HFFc6 (cell line): ENCODE results near the gene SLC35G2. TPM values are rescaled to one million over a fixed set of nuclear protein-coding genes. Genes with fewer than 3 reads are reported as not detected.
"Not testable (repeated sequence)": the region's sequence is repeated elsewhere in the genome, so short reads cannot be mapped to it uniquely, and the experiment has no call there.

ENCODE experiments used
- DNase-seq: peaks from one replicate; pipeline ENCODE4 v3.0.0-alpha.2; 2018
- H3K27ac Mint-ChIP-seq: 2 replicates; pipeline ENCODE4 v1.8.0; 2020; ENCODE audit warnings: mild to moderate bottlenecking, mixed read lengths
- H3K27me3 Mint-ChIP-seq: 2 replicates; pipeline ENCODE4 v1.8.0; 2021; ENCODE audit warnings: mild to moderate bottlenecking, moderate library complexity, mixed read lengths; ENCODE audit not compliant: insufficient read depth
- H3K36me3 Mint-ChIP-seq: 2 replicates; pipeline ENCODE4 v1.8.0; 2021; ENCODE audit warnings: low read depth, mixed read lengths
- H3K4me1 Mint-ChIP-seq: 2 replicates; pipeline ENCODE4 v1.8.0; 2020; ENCODE audit warnings: low read depth, mixed read lengths
- H3K4me3 Mint-ChIP-seq: 2 replicates; pipeline ENCODE4 v1.8.0; 2020; ENCODE audit warnings: mild to moderate bottlenecking, moderate library complexity, mixed read lengths
- H3K9me3 Mint-ChIP-seq: 2 replicates; pipeline ENCODE4 v1.8.0; 2020; ENCODE audit warnings: mild to moderate bottlenecking, mixed read lengths
- total RNA-seq, 6 experiments: library from RNA; stranded (reverse); fragmentation: NEBNext Ultra II Directional; extraction: Animal tissue kit (Norgen Biotek cat#: 25700); gene quantifications; 2 replicates in 1 of 6; 3 replicates in 5 of 6; pipeline ENCODE4 v1.2.3, GENCODE V29; 2021
- TF ChIP-seq, protein P1 (sequence below): fragments of 200-600 bp; sonication (generic); IDR thresholded peaks from 2 replicates; pipeline ENCODE4 v1.5.0; 2021; ENCODE audit warnings: antibody characterized with exemption, mild to moderate bottlenecking

Gene SLC35G2
- total RNA-seq, 6 experiments from 2014 or later = 19.4 to 23.9 (median 22.1) TPM

DNA sequence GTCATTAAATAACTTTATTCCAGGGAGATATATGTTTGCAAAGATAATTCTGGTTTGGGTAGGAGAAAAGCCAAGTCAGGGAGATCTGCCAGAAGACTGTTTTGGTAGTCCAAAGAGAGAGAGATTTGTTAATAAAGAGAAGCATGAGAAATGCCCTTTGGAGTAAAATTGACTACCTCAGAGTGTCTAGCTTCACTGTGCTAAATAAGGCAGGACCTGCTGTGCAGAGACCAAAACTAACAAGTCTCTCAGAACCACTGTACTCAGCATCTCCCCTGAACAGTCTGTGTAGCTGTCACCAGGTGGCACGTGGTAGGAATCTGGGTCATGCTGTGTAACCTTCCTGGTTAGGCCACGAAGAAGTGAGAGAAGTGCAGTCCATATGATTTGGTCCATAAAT, 31.6 kb upstream of the SLC35G2 start:
- Mint-ChIP-seq H3K27me3 (peaks cover 8% of the 10 kb centered on the region), H3K4me1 (peaks cover 52% of the 10 kb centered on the region), H3K9me3 (peaks cover 4% of the 10 kb centered on the region; the same call in 1 of the 2 replicates), H3K36me3 (peaks cover 6% of the 10 kb centered on the region; the same call in 1 of the 2 replicates), H3K4me3 (peak overlapping the region; percentile 79), H3K27ac (peak overlapping the region; percentile 86)
- TF ChIP-seq, protein P1, sequence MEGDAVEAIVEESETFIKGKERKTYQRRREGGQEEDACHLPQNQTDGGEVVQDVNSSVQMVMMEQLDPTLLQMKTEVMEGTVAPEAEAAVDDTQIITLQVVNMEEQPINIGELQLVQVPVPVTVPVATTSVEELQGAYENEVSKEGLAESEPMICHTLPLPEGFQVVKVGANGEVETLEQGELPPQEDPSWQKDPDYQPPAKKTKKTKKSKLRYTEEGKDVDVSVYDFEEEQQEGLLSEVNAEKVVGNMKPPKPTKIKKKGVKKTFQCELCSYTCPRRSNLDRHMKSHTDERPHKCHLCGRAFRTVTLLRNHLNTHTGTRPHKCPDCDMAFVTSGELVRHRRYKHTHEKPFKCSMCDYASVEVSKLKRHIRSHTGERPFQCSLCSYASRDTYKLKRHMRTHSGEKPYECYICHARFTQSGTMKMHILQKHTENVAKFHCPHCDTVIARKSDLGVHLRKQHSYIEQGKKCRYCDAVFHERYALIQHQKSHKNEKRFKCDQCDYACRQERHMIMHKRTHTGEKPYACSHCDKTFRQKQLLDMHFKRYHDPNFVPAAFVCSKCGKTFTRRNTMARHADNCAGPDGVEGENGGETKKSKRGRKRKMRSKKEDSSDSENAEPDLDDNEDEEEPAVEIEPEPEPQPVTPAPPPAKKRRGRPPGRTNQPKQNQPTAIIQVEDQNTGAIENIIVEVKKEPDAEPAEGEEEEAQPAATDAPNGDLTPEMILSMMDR = no peak
- DNase-seq = no peak

DNA sequence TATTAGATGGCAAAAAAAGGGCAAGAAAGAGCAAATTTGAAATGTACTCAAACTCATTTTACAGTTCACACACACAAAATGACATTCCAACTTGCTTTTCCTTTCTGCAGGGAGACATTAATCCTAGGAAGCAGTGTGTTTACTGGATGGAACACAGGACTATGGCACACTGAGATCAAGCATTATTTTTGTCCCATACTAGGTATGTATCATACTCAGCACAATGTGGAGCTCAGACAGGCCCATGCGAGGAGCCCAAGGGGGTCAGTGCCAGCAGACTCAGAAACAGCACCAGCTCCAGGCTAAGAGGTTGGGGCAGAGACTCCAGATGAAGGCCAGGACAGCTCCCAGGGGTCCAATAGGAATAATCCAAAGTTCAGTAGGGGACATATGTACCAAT, 30.8 kb upstream of the SLC35G2 start:
- H3K9me3 Mint-ChIP-seq = peaks cover 4% of the 10 kb centered on the region; the same call in 1 of the 2 replicates
- peaks cover 6% of the 10 kb centered on the region; the same call in 1 of the 2 replicates for H3K36me3 Mint-ChIP-seq
- H3K4me1 Mint-ChIP-seq = peaks cover 51% of the 10 kb centered on the region
- no peak for DNase-seq
- no peak overlapping the region for H3K4me3 Mint-ChIP-seq
- H3K27ac Mint-ChIP-seq = no peak overlapping the region
- TF ChIP-seq, protein P1 = no peak
- H3K27me3 Mint-ChIP-seq = peaks cover 10% of the 10 kb centered on the region

DNA sequence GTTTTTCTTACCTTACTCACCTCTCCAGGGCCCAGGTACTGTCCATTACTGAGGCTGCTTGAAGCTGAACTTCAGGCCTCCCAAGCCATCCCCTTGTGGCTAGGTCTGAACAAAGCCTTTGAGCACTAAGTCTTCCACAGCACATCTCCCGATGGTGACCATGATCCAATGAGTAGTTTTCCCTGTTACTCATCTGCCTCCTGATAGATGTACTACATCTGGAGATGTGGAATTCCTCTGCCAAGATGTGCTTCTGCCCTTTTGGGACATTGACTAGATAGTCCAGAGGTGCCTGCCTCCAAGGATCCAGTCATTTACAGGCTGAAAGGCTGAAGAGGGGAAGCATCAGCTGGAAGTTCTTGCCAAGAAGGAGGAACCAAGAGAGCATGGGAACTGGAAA, 28.9 kb upstream of the SLC35G2 start:
- Mint-ChIP-seq H3K9me3 (peaks cover 3% of the 10 kb centered on the region; the same call in 1 of the 2 replicates), H3K27me3 (peaks cover 10% of the 10 kb centered on the region), H3K4me3 (no peak overlapping the region), H3K27ac (no peak overlapping the region), H3K36me3 (peaks cover 4% of the 10 kb centered on the region; the same call in 1 of the 2 replicates), H3K4me1 (peaks cover 34% of the 10 kb centered on the region)
- TF ChIP-seq, protein P1 = no peak
- DNase-seq = no peak

DNA sequence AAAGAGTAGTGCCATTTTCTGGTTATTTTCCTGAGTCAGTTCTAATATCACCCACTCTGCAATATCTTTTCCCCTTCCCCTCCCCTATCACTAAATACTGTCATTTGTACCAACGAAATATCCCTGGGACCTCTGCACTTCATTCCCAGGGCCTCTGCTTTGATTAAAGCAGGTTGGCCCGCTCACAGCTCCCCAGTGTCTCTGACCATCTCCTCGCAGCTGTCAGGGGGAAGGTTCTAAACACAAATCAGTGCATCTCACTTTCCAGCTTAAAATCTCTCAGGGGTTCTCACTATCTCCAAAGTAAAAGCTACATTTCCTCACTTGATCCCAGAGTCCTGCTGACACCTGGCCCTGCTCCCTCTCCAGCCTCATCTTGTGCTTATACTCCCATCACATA, 28.1 kb upstream of the SLC35G2 start:
- Mint-ChIP-seq H3K9me3 (no peaks in the 10 kb centered on the region), H3K4me1 (peaks cover 27% of the 10 kb centered on the region)
- TF ChIP-seq, protein P1 = no peak

DNA sequence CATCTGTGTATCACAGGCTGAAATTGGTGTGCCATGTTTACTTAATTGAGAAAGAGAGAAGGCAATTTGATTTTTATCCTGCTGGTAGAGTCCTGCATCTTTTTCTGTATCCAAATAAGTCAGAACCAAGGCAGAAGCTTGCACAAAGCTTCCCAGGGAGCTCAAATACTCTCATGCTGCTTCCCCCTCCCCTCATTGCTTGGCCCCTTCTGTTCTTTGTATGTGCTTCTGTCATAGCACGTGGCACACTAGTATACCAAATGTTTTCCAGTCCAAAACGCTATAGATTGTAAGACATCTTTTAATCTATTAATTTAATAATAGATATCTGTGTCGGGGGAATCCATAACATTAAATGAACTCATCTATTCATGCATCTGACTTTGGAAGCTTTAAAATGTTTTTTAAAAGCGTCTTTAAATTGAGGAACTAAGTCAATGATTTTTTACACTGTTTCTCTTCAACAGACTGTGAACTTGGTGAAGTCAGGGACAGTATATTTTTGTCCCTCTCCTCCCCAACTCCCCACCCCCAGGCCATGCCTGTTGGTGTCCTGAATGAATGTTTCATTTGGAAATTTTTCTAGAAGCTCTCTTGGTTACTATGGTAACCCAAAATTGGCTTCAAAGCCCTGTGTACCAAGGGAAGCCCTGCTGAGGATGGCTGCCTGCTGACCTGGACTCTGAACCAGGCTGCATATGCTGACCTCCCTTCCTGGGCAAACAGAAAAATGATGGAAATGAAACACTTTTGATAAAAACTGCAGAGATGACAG, 26.2 kb upstream of the SLC35G2 start:
- Mint-ChIP-seq H3K4me1 (peaks cover 7% of the 10 kb centered on the region), H3K4me3 (no peak overlapping the region), H3K27me3 (peaks cover 10% of the 10 kb centered on the region; the same call in 1 of the 2 replicates), H3K36me3 (no peaks in the 10 kb centered on the region), H3K27ac (no peak overlapping the region), H3K9me3 (no peaks in the 10 kb centered on the region)
- TF ChIP-seq, protein P1 = no peak
- no peak for DNase-seq

More for the DNA sequence above, 28.1 kb upstream of the SLC35G2 start:
- no peaks in the 10 kb centered on the region for H3K36me3 Mint-ChIP-seq
- no peak for DNase-seq
- H3K27me3 Mint-ChIP-seq = peaks cover 10% of the 10 kb centered on the region
- H3K4me3 Mint-ChIP-seq = no peak overlapping the region
- no peak overlapping the region for H3K27ac Mint-ChIP-seq

DNA sequence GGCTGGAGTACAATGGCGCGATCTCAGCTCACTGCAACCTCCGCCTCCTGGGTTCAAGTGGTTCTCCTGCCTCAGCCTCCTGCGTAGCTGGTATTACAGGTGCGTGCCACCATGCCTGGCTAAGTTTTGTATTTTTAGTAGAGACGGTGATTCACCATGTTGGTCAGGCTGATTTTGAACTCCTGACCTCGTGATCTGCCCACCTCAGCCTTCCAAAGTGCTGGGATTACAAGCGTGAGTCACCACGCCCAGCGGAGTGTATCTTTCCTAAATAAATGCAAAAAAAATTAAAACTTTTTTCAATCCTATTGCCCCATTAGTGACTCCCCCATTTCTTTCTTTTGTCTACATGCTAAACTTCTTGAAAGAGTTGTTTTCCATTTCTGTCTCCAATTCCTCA, 17.8 kb upstream of the SLC35G2 start:
- DNase-seq, H3K27me3 Mint-ChIP-seq, H3K27ac Mint-ChIP-seq, H3K9me3 Mint-ChIP-seq, H3K36me3 Mint-ChIP-seq, H3K4me3 Mint-ChIP-seq: not testable (repeated sequence)
- H3K4me1 Mint-ChIP-seq = peaks cover 20% of the 10 kb centered on the region
